ENCODE results near the gene P2RY2. TPM values are rescaled to one million over a fixed set of nuclear protein-coding genes. Genes with fewer than 3 reads are reported as not detected.
"Not testable (repeated sequence)": the region's sequence is repeated elsewhere in the genome, so short reads cannot be mapped to it uniquely, and the experiment has no call there.

Gene P2RY2
- total and polyA plus RNA-seq, 4 donors, result 0.10 to 0.99 (median 0.11) TPM; not detected in 1

DNA sequence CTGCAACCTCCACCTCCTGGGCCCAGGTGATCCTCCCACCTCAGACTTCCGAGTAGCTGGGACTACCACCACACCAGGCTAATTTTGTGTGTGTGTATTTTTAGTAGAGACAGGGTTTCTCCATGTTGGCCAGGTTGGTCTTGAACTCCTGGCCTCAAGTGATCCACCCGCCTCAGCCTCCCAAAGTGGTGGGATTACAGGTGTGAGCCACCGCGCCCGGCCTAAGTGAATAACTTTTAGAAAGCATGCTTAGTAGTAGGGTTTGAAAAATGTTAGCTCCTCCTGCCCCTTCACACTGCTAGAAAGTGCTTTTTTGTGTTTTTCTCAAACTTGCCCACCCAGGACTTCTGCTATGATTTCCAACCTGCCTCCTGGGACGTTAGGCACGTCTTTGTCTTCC lies 14.4 kb downstream of the P2RY2 start:
- H3K4me3 ChIP-seq (ENCODE audit: low read depth, low read length); H3K9me3 ChIP-seq (ENCODE audit: control insufficient read depth, insufficient read depth, low read length); H3K36me3 ChIP-seq (ENCODE audit: control insufficient read depth, insufficient read depth, low read length); DNase-seq (ENCODE audit: low read depth in 4 of 6, low spot score in 6 of 6); H3K4me1 ChIP-seq (ENCODE audit: control insufficient read depth, insufficient read depth, low read length); H3K27ac ChIP-seq (ENCODE audit: low read depth, low read length); H3K27me3 ChIP-seq (ENCODE audit: control insufficient read depth, insufficient read depth, low read length): not testable (repeated sequence)
- WGBS (ENCODE audit: insufficient coverage), result 92% methylated on average over 4 of the region's 7 CpGs

DNA sequence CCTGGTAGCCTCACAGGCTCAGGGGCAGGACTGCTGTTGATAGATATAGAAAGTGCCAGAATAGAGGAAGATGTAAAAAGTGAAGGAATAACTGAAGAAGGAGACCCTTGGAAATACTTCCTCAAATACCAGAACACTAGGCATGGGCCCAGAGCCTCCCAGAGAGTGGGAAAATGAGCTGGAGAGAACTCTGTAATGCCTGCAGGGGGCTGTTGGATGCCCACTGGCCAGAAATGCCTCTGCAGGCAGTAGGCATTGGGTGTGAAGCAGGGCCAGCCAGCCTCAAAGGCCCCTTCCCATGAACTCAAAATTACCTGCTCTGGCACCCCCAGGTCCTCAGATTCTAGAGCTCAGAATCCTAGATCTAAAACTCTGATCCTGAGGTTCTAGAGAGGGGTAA lies 15.1 kb downstream of the P2RY2 start:
- no peaks in the 10 kb centered on the region for H3K27me3 ChIP-seq (ENCODE audit: control insufficient read depth, insufficient read depth, low read length)
- DNase-seq (ENCODE audit: low read depth in 4 of 6, low spot score in 6 of 6), result no peak
- no peaks in the 10 kb centered on the region for H3K36me3 ChIP-seq (ENCODE audit: control insufficient read depth, insufficient read depth, low read length)
- no peak overlapping the region for H3K27ac ChIP-seq (ENCODE audit: low read depth, low read length)
- peaks cover 2% of the 10 kb centered on the region for H3K4me1 ChIP-seq (ENCODE audit: control insufficient read depth, insufficient read depth, low read length)
- H3K9me3 ChIP-seq (ENCODE audit: control insufficient read depth, insufficient read depth, low read length), result no peaks in the 10 kb centered on the region
- H3K4me3 ChIP-seq (ENCODE audit: low read depth, low read length), result no peak overlapping the region

DNA sequence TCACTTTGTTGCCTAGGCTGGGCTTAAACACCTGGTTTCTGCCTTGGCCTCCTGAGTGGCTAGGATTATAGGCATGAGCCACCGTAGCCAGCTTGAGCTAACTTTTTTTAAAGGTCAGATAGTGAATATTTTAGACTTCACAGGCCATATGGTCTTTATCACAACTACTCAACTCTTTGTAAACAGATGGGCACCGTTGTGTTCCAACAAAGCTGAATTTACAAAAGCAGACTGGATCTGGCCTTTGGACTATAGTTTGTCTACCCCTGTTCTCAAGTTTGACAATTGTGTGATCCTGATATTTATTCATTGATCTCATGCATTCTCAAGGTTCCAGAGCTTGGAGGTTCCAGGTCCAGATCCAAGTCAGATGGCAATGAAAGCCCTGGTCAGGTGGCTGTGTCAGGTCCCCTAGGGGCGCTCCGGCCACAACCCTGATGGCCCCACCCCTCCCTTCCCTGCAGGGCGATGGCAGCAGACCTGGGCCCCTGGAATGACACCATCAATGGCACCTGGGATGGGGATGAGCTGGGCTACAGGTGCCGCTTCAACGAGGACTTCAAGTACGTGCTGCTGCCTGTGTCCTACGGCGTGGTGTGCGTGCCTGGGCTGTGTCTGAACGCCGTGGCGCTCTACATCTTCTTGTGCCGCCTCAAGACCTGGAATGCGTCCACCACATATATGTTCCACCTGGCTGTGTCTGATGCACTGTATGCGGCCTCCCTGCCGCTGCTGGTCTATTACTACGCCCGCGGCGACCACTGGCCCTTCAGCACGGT lies 15.8 kb downstream of the P2RY2 start:
- Histone ChIP-seq H3K9me3 (ENCODE audit: control insufficient read depth, insufficient read depth, low read length) (no peaks in the 10 kb centered on the region), H3K27ac (ENCODE audit: low read depth, low read length) (no peak overlapping the region), H3K4me3 (ENCODE audit: low read depth, low read length) (no peak overlapping the region), H3K4me1 (ENCODE audit: control insufficient read depth, insufficient read depth, low read length) (peaks cover 2% of the 10 kb centered on the region), H3K27me3 (ENCODE audit: control insufficient read depth, insufficient read depth, low read length) (no peaks in the 10 kb centered on the region), H3K36me3 (ENCODE audit: control insufficient read depth, insufficient read depth, low read length) (no peaks in the 10 kb centered on the region)
- DNase-seq (ENCODE audit: low read depth in 4 of 6, low spot score in 6 of 6), result no peak
- 96% methylated on average over 21 of the region's 23 CpGs for WGBS (ENCODE audit: insufficient coverage)

DNA sequence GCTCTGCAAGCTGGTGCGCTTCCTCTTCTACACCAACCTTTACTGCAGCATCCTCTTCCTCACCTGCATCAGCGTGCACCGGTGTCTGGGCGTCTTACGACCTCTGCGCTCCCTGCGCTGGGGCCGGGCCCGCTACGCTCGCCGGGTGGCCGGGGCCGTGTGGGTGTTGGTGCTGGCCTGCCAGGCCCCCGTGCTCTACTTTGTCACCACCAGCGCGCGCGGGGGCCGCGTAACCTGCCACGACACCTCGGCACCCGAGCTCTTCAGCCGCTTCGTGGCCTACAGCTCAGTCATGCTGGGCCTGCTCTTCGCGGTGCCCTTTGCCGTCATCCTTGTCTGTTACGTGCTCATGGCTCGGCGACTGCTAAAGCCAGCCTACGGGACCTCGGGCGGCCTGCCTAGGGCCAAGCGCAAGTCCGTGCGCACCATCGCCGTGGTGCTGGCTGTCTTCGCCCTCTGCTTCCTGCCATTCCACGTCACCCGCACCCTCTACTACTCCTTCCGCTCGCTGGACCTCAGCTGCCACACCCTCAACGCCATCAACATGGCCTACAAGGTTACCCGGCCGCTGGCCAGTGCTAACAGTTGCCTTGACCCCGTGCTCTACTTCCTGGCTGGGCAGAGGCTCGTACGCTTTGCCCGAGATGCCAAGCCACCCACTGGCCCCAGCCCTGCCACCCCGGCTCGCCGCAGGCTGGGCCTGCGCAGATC lies 16.5 kb downstream of the P2RY2 start:
- no peak for DNase-seq (ENCODE audit: low read depth in 4 of 6, low spot score in 6 of 6)
- Histone ChIP-seq H3K4me3 (ENCODE audit: low read depth, low read length) (no peak overlapping the region), H3K27me3 (ENCODE audit: control insufficient read depth, insufficient read depth, low read length) (no peaks in the 10 kb centered on the region), H3K4me1 (ENCODE audit: control insufficient read depth, insufficient read depth, low read length) (no peaks in the 10 kb centered on the region), H3K27ac (ENCODE audit: low read depth, low read length) (no peak overlapping the region), H3K9me3 (ENCODE audit: control insufficient read depth, insufficient read depth, low read length) (no peaks in the 10 kb centered on the region), H3K36me3 (ENCODE audit: control insufficient read depth, insufficient read depth, low read length) (no peaks in the 10 kb centered on the region)
- WGBS (ENCODE audit: insufficient coverage), result 94% methylated on average over 56 of the region's 56 CpGs

DNA sequence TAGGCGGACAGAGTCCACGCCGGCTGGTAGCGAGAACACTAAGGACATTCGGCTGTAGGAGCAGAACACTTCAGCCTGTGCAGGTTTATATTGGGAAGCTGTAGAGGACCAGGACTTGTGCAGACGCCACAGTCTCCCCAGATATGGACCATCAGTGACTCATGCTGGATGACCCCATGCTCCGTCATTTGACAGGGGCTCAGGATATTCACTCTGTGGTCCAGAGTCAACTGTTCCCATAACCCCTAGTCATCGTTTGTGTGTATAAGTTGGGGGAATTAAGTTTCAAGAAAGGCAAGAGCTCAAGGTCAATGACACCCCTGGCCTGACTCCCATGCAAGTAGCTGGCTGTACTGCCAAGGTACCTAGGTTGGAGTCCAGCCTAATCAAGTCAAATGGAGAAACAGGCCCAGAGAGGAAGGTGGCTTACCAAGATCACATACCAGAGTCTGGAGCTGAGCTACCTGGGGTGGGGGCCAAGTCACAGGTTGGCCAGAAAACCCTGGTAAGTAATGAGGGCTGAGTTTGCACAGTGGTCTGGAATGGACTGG lies 17.2 kb downstream of the P2RY2 start:
- DNase-seq (ENCODE audit: low read depth in 4 of 6, low spot score in 6 of 6), result no peak
- 94% methylated on average over 8 of the region's 8 CpGs for WGBS (ENCODE audit: insufficient coverage)
- no peak overlapping the region for H3K4me3 ChIP-seq (ENCODE audit: low read depth, low read length)
- H3K9me3 ChIP-seq (ENCODE audit: control insufficient read depth, insufficient read depth, low read length), result no peaks in the 10 kb centered on the region
- H3K27me3 ChIP-seq (ENCODE audit: control insufficient read depth, insufficient read depth, low read length), result no peaks in the 10 kb centered on the region
- H3K27ac ChIP-seq (ENCODE audit: low read depth, low read length), result no peak overlapping the region
- no peaks in the 10 kb centered on the region for H3K36me3 ChIP-seq (ENCODE audit: control insufficient read depth, insufficient read depth, low read length)
- H3K4me1 ChIP-seq (ENCODE audit: control insufficient read depth, insufficient read depth, low read length), result no peaks in the 10 kb centered on the region

DNA sequence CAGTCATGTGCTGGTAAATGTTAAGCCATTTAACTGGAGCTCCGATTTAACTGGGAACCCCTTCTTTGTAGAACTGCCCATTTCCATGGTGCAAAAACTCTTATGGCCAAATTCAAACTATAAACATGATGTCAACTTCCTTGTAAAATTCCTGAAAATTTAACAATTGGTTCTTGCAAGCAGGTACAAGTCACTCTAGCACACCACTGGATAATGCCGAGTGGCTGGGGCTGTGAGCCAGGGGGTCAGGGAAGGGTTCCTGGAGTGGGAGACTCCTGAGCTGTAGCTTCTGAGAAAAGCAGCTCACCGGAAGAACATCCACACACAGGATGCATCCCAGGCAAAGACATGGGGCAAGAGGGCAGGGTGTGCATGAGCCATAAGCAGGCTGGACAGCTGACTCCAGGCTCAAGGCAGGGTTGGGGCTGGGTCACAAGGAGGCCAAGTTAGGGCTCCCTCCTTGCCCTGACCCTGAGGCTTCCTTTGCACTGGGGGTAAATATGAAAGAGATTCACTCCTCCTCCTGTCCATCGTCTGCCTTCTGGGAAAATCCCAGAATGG lies 18.2 kb downstream of the P2RY2 start:
- Histone ChIP-seq H3K4me1 (ENCODE audit: control insufficient read depth, insufficient read depth, low read length) (no peaks in the 10 kb centered on the region), H3K36me3 (ENCODE audit: control insufficient read depth, insufficient read depth, low read length) (no peaks in the 10 kb centered on the region), H3K9me3 (ENCODE audit: control insufficient read depth, insufficient read depth, low read length) (no peaks in the 10 kb centered on the region), H3K4me3 (ENCODE audit: low read depth, low read length) (no peak overlapping the region), H3K27ac (ENCODE audit: low read depth, low read length) (no peak overlapping the region), H3K27me3 (ENCODE audit: control insufficient read depth, insufficient read depth, low read length) (no peaks in the 10 kb centered on the region)
- WGBS (ENCODE audit: insufficient coverage), result no CpG with 5 or more reads among the region's 4 CpGs
- no peak for DNase-seq (ENCODE audit: low read depth in 4 of 6, low spot score in 6 of 6)

DNA sequence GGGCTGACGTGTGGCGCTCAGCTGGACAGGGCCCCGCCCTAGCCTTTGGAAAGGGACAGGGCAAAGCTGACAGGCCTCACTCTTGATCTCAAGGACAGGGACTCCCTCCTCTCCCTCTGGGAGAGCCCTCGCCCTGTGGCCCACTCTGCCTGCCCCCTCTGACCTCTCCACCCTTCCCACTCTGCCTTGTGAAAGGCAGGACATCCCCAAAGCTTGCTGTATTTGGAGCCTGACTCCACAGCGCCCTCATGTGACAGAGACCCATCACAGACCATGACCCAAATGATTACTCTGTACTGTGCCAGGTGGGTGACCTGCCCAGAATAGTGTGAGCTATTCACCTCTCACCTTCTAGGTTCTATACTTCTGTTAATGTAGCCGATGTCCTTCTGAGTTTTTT lies 18.8 kb downstream of the P2RY2 start:
- Histone ChIP-seq H3K36me3 (ENCODE audit: control insufficient read depth, insufficient read depth, low read length) (no peaks in the 10 kb centered on the region), H3K27ac (ENCODE audit: low read depth, low read length) (no peak overlapping the region), H3K27me3 (ENCODE audit: control insufficient read depth, insufficient read depth, low read length) (no peaks in the 10 kb centered on the region), H3K4me3 (ENCODE audit: low read depth, low read length) (no peak overlapping the region), H3K9me3 (ENCODE audit: control insufficient read depth, insufficient read depth, low read length) (no peaks in the 10 kb centered on the region), H3K4me1 (ENCODE audit: control insufficient read depth, insufficient read depth, low read length) (no peaks in the 10 kb centered on the region)
- 49% methylated on average over 5 of the region's 6 CpGs for WGBS (ENCODE audit: insufficient coverage)
- no peak for DNase-seq (ENCODE audit: low read depth in 4 of 6, low spot score in 6 of 6)

DNA sequence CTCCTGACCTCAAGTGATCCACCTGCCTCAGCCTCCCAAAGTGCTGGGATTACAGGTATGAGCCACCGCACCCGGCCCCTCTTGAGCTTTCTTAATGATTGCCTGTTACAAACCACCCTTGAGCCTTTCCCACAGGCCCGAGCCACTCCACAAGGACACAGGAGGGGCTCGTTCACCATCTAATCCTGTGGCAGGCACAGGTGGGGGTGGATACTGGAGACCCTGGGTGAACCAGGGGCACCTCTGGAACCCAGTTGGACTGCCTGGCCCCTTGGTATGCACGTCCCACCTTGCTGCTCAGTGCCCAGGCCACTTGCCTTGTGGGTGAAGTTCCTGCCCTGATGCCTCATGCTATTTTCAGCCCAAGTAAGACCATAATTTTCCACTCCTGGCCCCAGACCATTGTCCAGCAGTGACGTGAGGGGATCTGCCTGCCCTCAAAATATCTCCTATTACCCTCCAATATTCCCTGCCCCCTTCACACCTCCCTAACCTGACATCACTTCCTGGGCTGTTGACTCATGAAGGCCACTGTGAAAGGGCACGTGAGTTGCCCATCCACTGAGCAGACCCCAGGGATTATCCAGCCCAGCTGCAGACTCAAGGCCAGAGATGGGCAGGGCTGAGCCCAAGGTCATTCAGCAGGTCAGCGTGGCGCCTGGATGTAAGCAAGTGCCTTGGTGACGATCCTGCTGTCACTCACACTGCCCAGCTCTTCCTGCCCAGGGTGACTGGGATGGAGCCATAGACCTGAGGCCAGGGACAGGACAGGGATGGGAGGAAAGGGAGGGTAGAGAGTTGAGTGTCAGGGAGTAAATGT lies 19.6 kb downstream of the P2RY2 start:
- H3K36me3 ChIP-seq (ENCODE audit: control insufficient read depth, insufficient read depth, low read length), result no peaks in the 10 kb centered on the region
- H3K9me3 ChIP-seq (ENCODE audit: control insufficient read depth, insufficient read depth, low read length), result no peaks in the 10 kb centered on the region
- H3K27me3 ChIP-seq (ENCODE audit: control insufficient read depth, insufficient read depth, low read length), result no peaks in the 10 kb centered on the region
- 64% methylated on average over 7 of the region's 10 CpGs for WGBS (ENCODE audit: insufficient coverage)
- no peak overlapping the region for H3K27ac ChIP-seq (ENCODE audit: low read depth, low read length)
- DNase-seq (ENCODE audit: low read depth in 4 of 6, low spot score in 6 of 6), result no peak
- no peak overlapping the region for H3K4me3 ChIP-seq (ENCODE audit: low read depth, low read length)
- peaks cover 6% of the 10 kb centered on the region for H3K4me1 ChIP-seq (ENCODE audit: control insufficient read depth, insufficient read depth, low read length)

DNA sequence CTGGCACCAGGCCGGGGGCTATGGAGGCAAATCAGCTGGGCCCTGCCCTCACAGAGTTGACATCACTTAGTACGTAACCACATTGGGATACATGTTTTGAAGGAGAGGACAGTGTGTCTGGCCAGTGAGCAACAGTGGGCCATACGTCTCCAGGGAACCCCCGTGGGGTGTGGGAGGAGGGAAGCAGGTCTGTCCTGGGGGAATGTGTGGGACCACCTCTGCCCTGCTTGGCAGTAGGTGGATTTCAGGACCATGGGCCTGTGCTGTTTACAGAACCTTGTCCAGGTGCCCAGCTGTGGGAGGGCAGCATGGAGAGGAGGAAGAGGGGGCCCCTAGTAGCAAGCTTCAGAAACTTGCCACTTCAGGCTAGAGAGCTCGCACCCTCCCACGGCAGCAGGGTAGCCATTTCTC lies 21.0 kb downstream of the P2RY2 start:
- no peaks in the 10 kb centered on the region for H3K27me3 ChIP-seq (ENCODE audit: control insufficient read depth, insufficient read depth, low read length)
- H3K4me3 ChIP-seq (ENCODE audit: low read depth, low read length), result no peak overlapping the region
- H3K36me3 ChIP-seq (ENCODE audit: control insufficient read depth, insufficient read depth, low read length), result no peaks in the 10 kb centered on the region
- no peak for DNase-seq (ENCODE audit: low read depth in 4 of 6, low spot score in 6 of 6)
- H3K4me1 ChIP-seq (ENCODE audit: control insufficient read depth, insufficient read depth, low read length), result peaks cover 10% of the 10 kb centered on the region
- no peak overlapping the region for H3K27ac ChIP-seq (ENCODE audit: low read depth, low read length)
- no peaks in the 10 kb centered on the region for H3K9me3 ChIP-seq (ENCODE audit: control insufficient read depth, insufficient read depth, low read length)
- 84% methylated on average over 4 of the region's 6 CpGs for WGBS (ENCODE audit: insufficient coverage)
